HepG2 (cell line): Measurements from ENCODE around the gene TCFL5. TPM values are rescaled to one million over a fixed set of nuclear protein-coding genes. Genes with fewer than 3 reads are reported as not detected.
A peak's percentile ranks its signal among the peaks of the same experiment; 100 is the strongest.

Experiments
- AKAP8 ChIP-seq: sonication (generic); formaldehyde crosslinking; IDR thresholded peaks from 2 replicates; pipeline ENCODE4 v1.5.1; 2020; ENCODE audit warnings: mild to moderate bottlenecking, missing genetic modification reagents
- CERS6 ChIP-seq: sonication (generic); formaldehyde crosslinking; IDR thresholded peaks from 2 replicates; pipeline ENCODE4 v1.5.0; 2020; ENCODE audit warnings: missing genetic modification reagents
- DMAP1 ChIP-seq: IDR thresholded peaks from 2 replicates; pipeline ENCODE4 v1.6.1; 2016
- ELF1 ChIP-seq: sonication (generic); formaldehyde crosslinking; IDR thresholded peaks from 2 replicates; pipeline ENCODE4 v1.4.0; 2020; ENCODE audit warnings: missing genetic modification reagents
- ETV6 ChIP-seq: sonication (generic); formaldehyde crosslinking; conservative IDR thresholded peaks from 2 replicates; pipeline ENCODE4 v1.4.0; 2020; ENCODE audit warnings: missing genetic modification reagents
- GTF2F1 ChIP-seq: fragments of 150-350 bp; IDR thresholded peaks from 2 replicates; pipeline ENCODE4 v1.6.1; 2014; ENCODE audit warnings: low read length
- HOXD1 ChIP-seq: sonication (generic); formaldehyde crosslinking; IDR thresholded peaks from 2 replicates; pipeline ENCODE4 v1.5.0; 2020; ENCODE audit warnings: missing genetic modification reagents
- KLF12 ChIP-seq: sonication (generic); formaldehyde crosslinking; IDR thresholded peaks from 2 replicates; pipeline ENCODE4 v1.4.0; 2020; ENCODE audit warnings: missing genetic modification reagents, borderline replicate concordance
- KLF6 ChIP-seq: IDR thresholded peaks from 2 replicates; pipeline ENCODE4 v1.8.0; 2016; ENCODE audit warnings: missing biosample characterization, missing genetic modification reagents
- MIXL1 ChIP-seq: IDR thresholded peaks from 2 replicates; pipeline ENCODE4 v1.6.1; 2016
- PATZ1 ChIP-seq: sonication (generic); formaldehyde crosslinking; IDR thresholded peaks from 2 replicates; pipeline ENCODE4 v1.4.0; 2020; ENCODE audit warnings: missing genetic modification reagents
- PHF21A ChIP-seq: sonication (generic); formaldehyde crosslinking; IDR thresholded peaks from 2 replicates; pipeline ENCODE4 v1.5.0; 2020; ENCODE audit warnings: mild to moderate bottlenecking, missing genetic modification reagents
- PREB ChIP-seq: sonication (generic); formaldehyde crosslinking; IDR thresholded peaks from 2 replicates; pipeline ENCODE4 v1.4.0; 2020; ENCODE audit warnings: missing genetic modification reagents
- PTBP1 ChIP-seq: fragments of 200-400 bp; formaldehyde crosslinking; IDR thresholded peaks from 2 replicates; pipeline ENCODE4 v1.6.1; 2018; ENCODE audit warnings: low read length, low read depth; ENCODE audit not compliant: poor library complexity, severe bottlenecking
- SALL2 ChIP-seq: sonication (generic); formaldehyde crosslinking; IDR thresholded peaks from 2 replicates; pipeline ENCODE4 v1.8.1; 2023; ENCODE audit warnings: mild to moderate bottlenecking, missing genetic modification reagents, inconsistent platforms
- TBL1XR1 ChIP-seq: fragments of 150-350 bp; IDR thresholded peaks from 2 replicates; pipeline ENCODE4 v1.6.1; 2014; ENCODE audit warnings: borderline replicate concordance, low read length; ENCODE audit not compliant: partially characterized antibody
- ZBTB39 ChIP-seq: sonication (generic); formaldehyde crosslinking; IDR thresholded peaks from 2 replicates; pipeline ENCODE4 v1.5.0; 2020; ENCODE audit warnings: missing genetic modification reagents
- ZBTB44 ChIP-seq: sonication (generic); formaldehyde crosslinking; IDR thresholded peaks from 2 replicates; pipeline ENCODE4 v1.4.0; 2020; ENCODE audit warnings: missing genetic modification reagents
- ZNF136 ChIP-seq: sonication (generic); formaldehyde crosslinking; IDR thresholded peaks from 2 replicates; pipeline ENCODE4 v1.8.1; 2022; ENCODE audit warnings: low read depth, mild to moderate bottlenecking, moderate library complexity, missing genetic modification reagents
- ZNF354B ChIP-seq: sonication (generic); formaldehyde crosslinking; IDR thresholded peaks from 2 replicates; pipeline ENCODE4 v1.8.0; 2022; ENCODE audit warnings: mild to moderate bottlenecking, missing genetic modification reagents
- ZNF530 ChIP-seq: sonication (generic); formaldehyde crosslinking; IDR thresholded peaks from 2 replicates; pipeline ENCODE4 v1.5.0; 2020; ENCODE audit warnings: low read depth, mild to moderate bottlenecking, missing genetic modification reagents
- ZNF850 ChIP-seq: sonication (generic); formaldehyde crosslinking; conservative IDR thresholded peaks from 2 replicates; pipeline ENCODE4 v1.9.0; 2021; ENCODE audit warnings: mild to moderate bottlenecking, missing genetic modification reagents
- ZNF878 ChIP-seq: sonication (generic); formaldehyde crosslinking; IDR thresholded peaks from 2 replicates; pipeline ENCODE4 v1.8.1; 2023; ENCODE audit warnings: mild to moderate bottlenecking, missing genetic modification reagents, moderate library complexity
- polyA plus RNA-seq, 8 experiments: library from polyadenylated mRNA; depleted of rRNA in 3 of 8; stranded (reverse) in 7 of 8; unstranded in 1 of 8; fragments of >200 nt; fragmentation: Illumina TruSeq in 4 of 8; extraction: Trizol in 4 of 8; gene quantifications; 2 replicates each; pipeline versions ENCODE4 v1.2.1 to v1.2.3, GENCODE V29; 2011 to 2016; ENCODE audit warnings: low read depth in 4 of 8, missing spikeins in 1 of 8, mixed read lengths in 1 of 8; ENCODE audit not compliant: insufficient read depth in 1 of 8
- total RNA-seq, 5 experiments: library from RNA; depleted of rRNA; stranded (reverse); fragments of >200 nt; fragmentation: Illumina TruSeq; extraction: Trizol; gene quantifications; 2 replicates each; pipeline ENCODE4 v1.2.3, GENCODE V29; 2016; ENCODE audit warnings: low read depth in 1 of 5

TCFL5 gene
- total and polyA plus RNA-seq, 2 of the 13 experiments (the other 11 are each of a cell fraction or from before 2014, with no cell fraction given) = 14.8 to 20.0 TPM

- TF ChIP-seq ELF1 (CRISPR knock-in tag) (no peak), DMAP1 (no peak), PATZ1 (CRISPR knock-in tag) (no peak), HOXD1 (no peak), MIXL1 (CRISPR knock-in tag) (no peak), CERS6 (CRISPR knock-in tag) (peak; percentile 93), SALL2 (CRISPR knock-in tag) (no peak), TBL1XR1 (no peak), ETV6 (no peak), ZNF136 (CRISPR knock-in tag) (no peak), ZNF850 (no peak), KLF6 (CRISPR knock-in tag) (no peak), PREB (CRISPR knock-in tag) (peak; percentile 83; the same call in 1 of the 2 replicates), ZBTB39 (no peak; the same call in 1 of the 2 replicates), PTBP1 (peak; percentile 93), PHF21A (no peak), ZNF354B (CRISPR knock-in tag) (no peak), GTF2F1 (no peak), ZBTB44 (CRISPR knock-in tag) (no peak), ZNF530 (CRISPR knock-in tag) (no peak), ZNF878 (CRISPR knock-in tag) (no peak), AKAP8 (CRISPR knock-in tag) (no peak; the same call in 1 of the 2 replicates), KLF12 (CRISPR knock-in tag) (0 out of 2 replicates have a peak, but pooled peaks have one; percentile 16)
Measured at GRCh38 chr20:62793757-62794006, 67.9 kb downstream of the TCFL5 start (continued).
